Neural cell (in vitro differentiated cells): Measurements from ENCODE around the gene DDX31. TPM values are rescaled to one million over a fixed set of nuclear protein-coding genes. Genes with fewer than 3 reads are reported as not detected.

Experiments used
- H2AFZ ChIP-seq: fragments of 200-600, 300-800 bp; sonication (generic), shearing (Covaris generic); 2 replicates; pipeline ENCODE4 v1.6.0; 2014; ENCODE audit warnings: low read depth, mild to moderate bottlenecking, antibody characterized with exemption, low read length, moderate library complexity
- H3F3A ChIP-seq: fragments of 200-600 bp; shearing (Covaris generic); 2 replicates; pipeline ENCODE4 v1.6.1; 2016; ENCODE audit warnings: mild to moderate bottlenecking, moderate library complexity, mixed read lengths, antibody characterized with exemption, low read length; ENCODE audit not compliant: insufficient read depth, poor library complexity, severe bottlenecking
- H3K27ac ChIP-seq: fragments of 200-600, 300-800 bp; sonication (generic), shearing (Covaris generic); 2 replicates; pipeline ENCODE4 v1.5.1; 2014; ENCODE audit warnings: mild to moderate bottlenecking, low read length, moderate library complexity
- H3K27me3 ChIP-seq: fragments of 300-800, 200-600 bp; sonication (generic), shearing (Covaris generic); 2 replicates; pipeline ENCODE4 v1.6.0; 2014; ENCODE audit warnings: mild to moderate bottlenecking, low read depth, low read length, moderate library complexity; ENCODE audit not compliant: insufficient read depth
- H3K36me3 ChIP-seq: fragments of 300-800, 200-600 bp; sonication (generic), shearing (Covaris generic); 2 replicates; pipeline ENCODE4 v1.5.1; 2014; ENCODE audit warnings: mild to moderate bottlenecking, antibody characterized with exemption, low read length, moderate library complexity; ENCODE audit not compliant: insufficient read depth
- H3K4me2 ChIP-seq: fragments of 300-800, 200-600 bp; sonication (generic), shearing (Covaris generic); 2 replicates; pipeline ENCODE4 v1.6.0; 2014; ENCODE audit warnings: mild to moderate bottlenecking, low read length
- H3K4me3 ChIP-seq: fragments of 300-800, 200-600 bp; sonication (generic), shearing (Covaris generic); 2 replicates; pipeline ENCODE4 v1.5.1; 2014; ENCODE audit warnings: mild to moderate bottlenecking, low read length, moderate library complexity
- H3K79me2 ChIP-seq: fragments of 200-600 bp; shearing (Covaris generic); replicated peaks from 2 replicates; pipeline ENCODE4 v1.6.0; 2014; ENCODE audit warnings: mild to moderate bottlenecking, low read length, moderate library complexity; ENCODE audit not compliant: insufficient read depth
- H3K9ac ChIP-seq: fragments of 300-800, 200-600 bp; sonication (generic), shearing (Covaris generic); 2 replicates; pipeline ENCODE4 v1.6.1; 2016; ENCODE audit warnings: mild to moderate bottlenecking, low read length, mixed read lengths
- H3K9me2 ChIP-seq: fragments of 200-600 bp; shearing (Covaris generic); 2 replicates; pipeline ENCODE4 v1.6.1; 2016; ENCODE audit warnings: mild to moderate bottlenecking, low read length, mixed read lengths; ENCODE audit not compliant: insufficient read depth
- H3K9me3 ChIP-seq: fragments of 200-600, 300-800 bp; sonication (generic), shearing (Covaris generic); 2 replicates; pipeline ENCODE4 v1.6.1; 2016; ENCODE audit warnings: mild to moderate bottlenecking, mixed run types, low read length, moderate library complexity, mixed read lengths
- H4K20me1 ChIP-seq: fragments of 200-600 bp; shearing (Covaris generic); 2 replicates; pipeline ENCODE4 v1.6.1; 2016; ENCODE audit warnings: mild to moderate bottlenecking, mixed run types; ENCODE audit not compliant: insufficient read depth
- CTCF ChIP-seq: fragments of 450-650 bp; IDR thresholded peaks from 2 replicates; pipeline ENCODE4 v1.5.1; 2014; ENCODE audit warnings: antibody characterized with exemption, mild to moderate bottlenecking, moderate library complexity; ENCODE audit not compliant: poor library complexity, severe bottlenecking
- EP300 ChIP-seq: fragments of 450-650 bp; conservative IDR thresholded peaks from 2 replicates; pipeline ENCODE4 v1.6.1; 2014; ENCODE audit warnings: antibody characterized with exemption, mild to moderate bottlenecking, moderate library complexity; ENCODE audit not compliant: poor library complexity, severe bottlenecking
- EZH2 ChIP-seq: fragments of 200-600, 300-800 bp; shearing (Covaris generic), sonication (generic); IDR thresholded peaks from 2 replicates; pipeline ENCODE4 v1.6.1; 2014; ENCODE audit warnings: antibody characterized with exemption, low read length, borderline replicate concordance, mild to moderate bottlenecking; ENCODE audit not compliant: insufficient read depth, poor library complexity, severe bottlenecking
- MXI1 ChIP-seq: fragments of 450-650 bp; conservative IDR thresholded peaks from 2 replicates; pipeline ENCODE4 v1.6.1; 2014; ENCODE audit warnings: antibody characterized with exemption, mild to moderate bottlenecking; ENCODE audit not compliant: poor library complexity, severe bottlenecking
- POLR2AphosphoS5 ChIP-seq: IDR thresholded peaks from 2 replicates; pipeline ENCODE4 v1.6.1; 2012
- RAD21 ChIP-seq: fragments of 450-650 bp; conservative IDR thresholded peaks from 2 replicates; pipeline ENCODE4 v1.6.1; 2014; ENCODE audit warnings: antibody characterized with exemption, mild to moderate bottlenecking, moderate library complexity
- REST ChIP-seq: IDR thresholded peaks from 2 replicates; pipeline ENCODE4 v1.6.1; 2012; ENCODE audit warnings: borderline replicate concordance
- SMC3 ChIP-seq: fragments of 450-650 bp; conservative IDR thresholded peaks from 2 replicates; pipeline ENCODE4 v1.6.1; 2014; ENCODE audit warnings: antibody characterized with exemption, mild to moderate bottlenecking, moderate library complexity; ENCODE audit not compliant: poor library complexity
- TAF1 ChIP-seq: IDR thresholded peaks from 2 replicates; pipeline ENCODE4 v1.6.1; 2012; ENCODE audit warnings: low read depth
- polyA plus RNA-seq: library from polyadenylated mRNA; depleted of rRNA; stranded (reverse); fragments of >200 nt; gene quantifications from 2 replicates; pipeline ENCODE4 v1.2.3, GENCODE V29; 2014

DDX31 gene
- polyA plus RNA-seq, 1 donor from 2014 or later, result 12.8 TPM

DNA sequence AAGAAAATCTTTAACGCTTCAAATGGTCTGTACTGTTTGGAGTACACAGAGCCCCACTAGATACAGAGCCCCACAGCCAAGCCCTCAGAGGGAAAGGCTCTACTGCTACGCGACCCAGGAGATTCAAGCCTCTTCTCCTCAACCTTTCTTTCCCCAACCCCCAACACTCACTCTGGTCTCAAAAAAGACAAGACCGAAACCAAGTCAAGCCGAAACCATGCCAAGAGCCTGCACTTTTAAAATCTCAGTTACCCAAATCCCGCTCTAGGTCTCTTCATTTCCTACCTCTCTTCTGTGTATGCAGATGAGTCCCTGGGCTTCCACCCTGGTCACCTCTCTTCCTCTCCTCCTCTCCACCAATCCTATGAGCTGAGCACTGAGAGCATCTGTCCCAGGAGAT lies 55.5 kb downstream of the DDX31 start:
- no peak overlapping the region for H3K9ac ChIP-seq
- H3K4me2 ChIP-seq, result no peak overlapping the region
- H3K27me3 ChIP-seq, result no peaks in the 10 kb centered on the region
- no peak overlapping the region for H3K4me3 ChIP-seq
- no peak overlapping the region for H2AFZ ChIP-seq
- no peak for TF ChIP-seq TAF1
- no peaks in the 10 kb centered on the region for H3F3A ChIP-seq
- no peak overlapping the region for H3K27ac ChIP-seq
- H3K9me2 ChIP-seq, result no peaks in the 10 kb centered on the region
- no peaks in the 10 kb centered on the region for H4K20me1 ChIP-seq
- no peaks in the 10 kb centered on the region for H3K79me2 ChIP-seq
- peaks cover 3% of the 10 kb centered on the region for H3K36me3 ChIP-seq
- H3K9me3 ChIP-seq, result no peaks in the 10 kb centered on the region

GRCh38 chr9:132610661-132611060 lies 59.1 kb downstream of the DDX31 start:
- H3K27ac ChIP-seq, result no peak overlapping the region
- H3K9me3 ChIP-seq, result no peaks in the 10 kb centered on the region
- no peaks in the 10 kb centered on the region for H3K79me2 ChIP-seq
- no peak overlapping the region for H3K4me3 ChIP-seq
- peaks cover 3% of the 10 kb centered on the region for H3K36me3 ChIP-seq
- no peaks in the 10 kb centered on the region for H3F3A ChIP-seq
- H4K20me1 ChIP-seq, result no peaks in the 10 kb centered on the region
- no peaks in the 10 kb centered on the region for H3K9me2 ChIP-seq
- H2AFZ ChIP-seq, result no peak overlapping the region
- TF ChIP-seq MXI1 (no peak), EZH2 (no peak), EP300 (no peak), CTCF (no peak), REST (no peak), SMC3 (no peak)
- no peak overlapping the region for H3K4me2 ChIP-seq
- no peaks in the 10 kb centered on the region for H3K27me3 ChIP-seq
- no peak overlapping the region for H3K9ac ChIP-seq

DNA sequence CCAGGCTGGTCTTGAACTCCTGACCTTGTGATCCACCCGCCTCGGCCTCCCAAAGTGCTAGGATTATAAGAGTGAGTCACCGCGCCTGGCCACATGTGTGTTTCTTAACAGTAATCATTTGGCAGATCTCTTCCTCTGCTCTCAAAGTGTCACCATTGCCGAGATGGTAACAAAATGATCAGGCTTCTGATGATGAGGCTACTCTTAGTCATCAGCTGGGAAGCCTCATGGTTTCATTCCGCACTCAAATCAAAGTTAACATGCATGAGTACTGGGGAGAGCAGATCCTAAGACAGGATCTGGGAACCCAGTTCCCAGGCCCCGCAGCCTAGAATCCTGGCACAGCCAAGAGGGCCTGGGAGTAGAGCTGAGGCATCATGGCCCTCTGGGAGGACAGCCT lies 60.0 kb downstream of the DDX31 start:
- Histone ChIP-seq H3K9me2 (no peaks in the 10 kb centered on the region), H3K27me3 (no peaks in the 10 kb centered on the region), H3K79me2 (no peaks in the 10 kb centered on the region), H3K4me2 (no peak overlapping the region), H3F3A (no peaks in the 10 kb centered on the region), H3K36me3 (no peaks in the 10 kb centered on the region), H3K9me3 (no peaks in the 10 kb centered on the region), H2AFZ (no peak overlapping the region), H4K20me1 (no peaks in the 10 kb centered on the region), H3K9ac (no peak overlapping the region), H3K27ac (no peak overlapping the region), H3K4me3 (no peak overlapping the region)
- no peak for TF ChIP-seq EP300
- TF ChIP-seq POLR2AphosphoS5, result no peak
- TF ChIP-seq CTCF, result no peak
- TF ChIP-seq EZH2, result no peak
- no peak for TF ChIP-seq TAF1
- TF ChIP-seq REST, result no peak
- TF ChIP-seq MXI1, result no peak
- TF ChIP-seq RAD21, result no peak
- no peak for TF ChIP-seq SMC3
